ENCODE results near the gene PEX11B. TPM values are rescaled to one million over a fixed set of nuclear protein-coding genes. Genes with fewer than 3 reads are reported as not detected.

Gene PEX11B
- total RNA-seq, 1 experiment from 2014 or later = 16.1 TPM

DNA sequence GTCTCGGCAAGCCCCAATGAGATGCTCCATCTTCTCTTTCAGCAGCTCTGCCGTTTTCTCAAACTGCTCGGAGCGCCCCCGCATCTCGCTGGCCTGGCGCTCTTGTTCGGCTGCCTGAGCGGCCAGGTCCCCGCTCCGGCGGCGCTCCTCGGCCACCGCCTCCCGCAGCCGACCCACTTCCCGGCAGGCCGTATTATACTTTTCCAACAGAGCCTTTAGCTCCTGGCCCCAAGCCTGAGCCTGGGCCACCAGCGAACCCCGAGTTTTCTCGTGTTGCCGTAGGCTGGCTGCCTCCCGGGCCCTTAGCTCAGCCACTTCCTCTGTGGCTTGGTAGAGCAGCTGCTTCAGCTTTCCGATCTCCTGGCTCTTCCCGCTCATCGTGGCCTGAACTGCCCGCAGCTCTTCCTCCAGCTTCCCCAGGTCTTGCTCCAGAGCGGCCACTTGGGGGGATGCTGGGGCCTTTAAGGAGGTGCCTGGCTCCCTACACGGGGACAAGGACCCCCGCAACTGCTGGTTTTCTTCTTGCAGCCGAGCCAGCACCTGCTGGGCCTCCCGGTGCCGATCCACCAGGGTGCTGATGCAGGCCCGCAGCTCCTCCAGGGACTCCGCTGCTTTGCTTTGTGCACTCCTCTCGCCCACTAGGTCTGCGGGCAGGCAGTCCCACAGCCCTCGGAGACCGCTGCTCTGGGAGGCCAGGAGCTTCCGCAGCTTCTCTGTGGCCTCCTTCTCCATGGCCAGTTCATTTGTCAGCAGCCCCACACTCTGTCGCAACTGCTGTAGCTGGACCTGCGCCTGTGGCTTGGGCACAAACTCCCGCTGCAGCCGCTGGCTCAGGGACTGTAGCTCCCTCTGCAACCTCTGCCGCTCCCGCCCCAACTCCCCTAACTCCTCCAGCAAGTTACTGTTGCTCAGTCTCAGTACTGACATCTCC lies 46.3 kb downstream of the PEX11B start:
- no peak for DNase-seq
- Mint-ChIP-seq H3K27me3 (ENCODE audit: insufficient read depth, unreplicated experiment) (no peaks in the 10 kb centered on the region), H3K4me1 (ENCODE audit: low read depth, unreplicated experiment) (no peaks in the 10 kb centered on the region), H3K9me3 (ENCODE audit: unreplicated experiment) (no peaks in the 10 kb centered on the region), H3K27ac (ENCODE audit: unreplicated experiment) (no peak overlapping the region), H3K36me3 (ENCODE audit: insufficient read depth, unreplicated experiment) (no peaks in the 10 kb centered on the region), H3K4me3 (ENCODE audit: unreplicated experiment) (no peak overlapping the region)
- Histone ChIP-seq H3K9me3 (no peaks in the 10 kb centered on the region), H3K4me1 (peaks cover 13% of the 10 kb centered on the region), H3K36me3 (ENCODE audit: control insufficient read depth, insufficient read depth, low read length) (no peaks in the 10 kb centered on the region), H3K4me3 (ENCODE audit: low read depth, low read length) (no peak overlapping the region), H3K27me3 (replicated peaks; ENCODE audit: control insufficient read depth, insufficient read depth, low read length) (no peaks in the 10 kb centered on the region)
- CTCF ChIA-PET = no interaction called here
- TF ChIP-seq, protein P1, sequence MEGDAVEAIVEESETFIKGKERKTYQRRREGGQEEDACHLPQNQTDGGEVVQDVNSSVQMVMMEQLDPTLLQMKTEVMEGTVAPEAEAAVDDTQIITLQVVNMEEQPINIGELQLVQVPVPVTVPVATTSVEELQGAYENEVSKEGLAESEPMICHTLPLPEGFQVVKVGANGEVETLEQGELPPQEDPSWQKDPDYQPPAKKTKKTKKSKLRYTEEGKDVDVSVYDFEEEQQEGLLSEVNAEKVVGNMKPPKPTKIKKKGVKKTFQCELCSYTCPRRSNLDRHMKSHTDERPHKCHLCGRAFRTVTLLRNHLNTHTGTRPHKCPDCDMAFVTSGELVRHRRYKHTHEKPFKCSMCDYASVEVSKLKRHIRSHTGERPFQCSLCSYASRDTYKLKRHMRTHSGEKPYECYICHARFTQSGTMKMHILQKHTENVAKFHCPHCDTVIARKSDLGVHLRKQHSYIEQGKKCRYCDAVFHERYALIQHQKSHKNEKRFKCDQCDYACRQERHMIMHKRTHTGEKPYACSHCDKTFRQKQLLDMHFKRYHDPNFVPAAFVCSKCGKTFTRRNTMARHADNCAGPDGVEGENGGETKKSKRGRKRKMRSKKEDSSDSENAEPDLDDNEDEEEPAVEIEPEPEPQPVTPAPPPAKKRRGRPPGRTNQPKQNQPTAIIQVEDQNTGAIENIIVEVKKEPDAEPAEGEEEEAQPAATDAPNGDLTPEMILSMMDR (IDR thresholded peaks at IDR 0.05; ENCODE audit: insufficient read depth in 1 of 2, low read depth in 1 of 2, low read length in 1 of 2, severe bottlenecking in 1 of 2, unreplicated experiment in 1 of 2) = no peak
- POLR2A ChIA-PET = interaction anchor here (1.2 kb wide), 1 partner anchor 10 kb away, joined by 3 read pairs; no protein-coding TSS in a partner anchor
- intact Hi-C loops (cut with micrococcal nuclease; ENCODE audit: unreplicated experiment) = no loop called here
- BruUV-seq (replicated peaks) = no TSS peak

DNA sequence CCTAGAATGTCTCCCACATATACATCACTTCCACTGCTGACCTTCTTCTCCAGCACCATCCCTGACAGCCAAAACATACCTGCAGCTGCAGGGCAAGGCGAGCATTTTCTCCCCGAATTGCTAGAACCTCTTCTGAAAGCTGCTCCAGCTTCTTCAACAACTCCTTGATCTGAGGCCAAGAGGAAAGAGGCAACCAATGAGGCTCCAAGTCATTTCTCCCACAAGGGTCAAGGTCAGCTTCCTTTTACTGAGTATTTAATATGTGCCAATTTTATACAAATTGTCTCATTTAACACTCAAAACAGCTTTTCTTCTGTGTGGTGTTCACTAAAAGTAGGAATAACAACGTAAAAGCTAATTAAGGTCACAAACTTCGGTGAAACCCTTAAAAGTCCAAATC lies 50.3 kb downstream of the PEX11B start:
- no peaks in the 10 kb centered on the region for H3K36me3 ChIP-seq (ENCODE audit: control insufficient read depth, insufficient read depth, low read length)
- H3K27me3 ChIP-seq (replicated peaks; ENCODE audit: control insufficient read depth, insufficient read depth, low read length) = no peaks in the 10 kb centered on the region
- TF ChIP-seq, protein P1 (IDR thresholded peaks at IDR 0.05; ENCODE audit: insufficient read depth in 1 of 2, low read depth in 1 of 2, low read length in 1 of 2, severe bottlenecking in 1 of 2, unreplicated experiment in 1 of 2) = no peak
- POLR2A ChIA-PET = no interaction called here
- Mint-ChIP-seq H3K36me3 (ENCODE audit: insufficient read depth, unreplicated experiment) (no peaks in the 10 kb centered on the region), H3K4me3 (ENCODE audit: unreplicated experiment) (no peak overlapping the region), H3K4me1 (ENCODE audit: low read depth, unreplicated experiment) (no peaks in the 10 kb centered on the region), H3K27ac (ENCODE audit: unreplicated experiment) (no peak overlapping the region), H3K27me3 (ENCODE audit: insufficient read depth, unreplicated experiment) (peaks cover 3% of the 10 kb centered on the region), H3K9me3 (ENCODE audit: unreplicated experiment) (no peaks in the 10 kb centered on the region)
- CTCF ChIA-PET = no interaction called here
- DNase-seq = no peak
- no TSS peak for BruUV-seq (replicated peaks)
- H3K9me3 ChIP-seq = no peaks in the 10 kb centered on the region
- H3K4me3 ChIP-seq (ENCODE audit: low read depth, low read length) = no peak overlapping the region
- intact Hi-C loops (cut with micrococcal nuclease; ENCODE audit: unreplicated experiment) = no loop called here
- H3K4me1 ChIP-seq = peaks cover 11% of the 10 kb centered on the region; the same call in 1 of the 2 replicates

DNA sequence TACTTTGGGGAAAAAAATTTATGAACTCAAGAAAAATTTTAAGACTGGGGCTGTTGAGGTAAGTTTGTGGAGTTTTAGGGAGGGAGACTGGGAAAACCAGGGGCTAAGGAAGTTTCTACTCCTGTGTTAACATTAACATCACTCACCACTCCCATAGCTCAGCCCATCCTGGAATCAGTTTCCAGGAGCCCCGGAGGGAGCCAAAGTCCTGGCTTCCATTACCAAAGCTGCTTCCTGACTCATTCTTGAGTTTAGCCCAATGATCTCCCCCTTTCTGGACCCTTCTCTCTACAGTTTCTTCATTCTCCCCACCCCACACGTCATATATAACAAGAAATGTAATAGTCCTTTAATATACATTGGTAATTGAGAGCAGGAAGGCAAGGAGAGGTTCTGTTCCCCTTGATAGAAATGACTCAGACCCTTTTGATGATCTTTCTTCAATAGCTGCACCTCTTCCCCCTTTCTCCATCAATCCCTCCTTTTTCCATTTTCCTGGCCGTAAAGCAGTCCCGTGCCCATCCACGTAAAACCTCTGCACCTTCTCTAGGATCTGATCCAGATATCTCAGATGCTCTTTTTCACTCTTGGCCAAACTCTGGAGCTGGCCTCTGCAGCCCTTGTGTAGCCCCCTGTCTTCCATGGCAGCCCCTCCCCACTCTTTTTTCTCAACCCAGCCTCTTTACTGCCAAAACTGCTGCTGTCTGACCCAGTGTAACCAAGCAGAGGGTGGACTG lies 55.1 kb downstream of the PEX11B start:
- TF ChIP-seq, protein P1 (IDR thresholded peaks at IDR 0.05; ENCODE audit: insufficient read depth in 1 of 2, low read depth in 1 of 2, low read length in 1 of 2, severe bottlenecking in 1 of 2, unreplicated experiment in 1 of 2) = no peak
- Histone ChIP-seq H3K27me3 (replicated peaks; ENCODE audit: control insufficient read depth, insufficient read depth, low read length) (no peaks in the 10 kb centered on the region), H3K9me3 (no peaks in the 10 kb centered on the region), H3K36me3 (ENCODE audit: control insufficient read depth, insufficient read depth, low read length) (no peaks in the 10 kb centered on the region), H3K4me3 (ENCODE audit: low read depth, low read length) (no peak overlapping the region), H3K4me1 (peaks cover 3% of the 10 kb centered on the region; the same call in 1 of the 2 replicates)
- no peak overlapping the region for H3K4me3 Mint-ChIP-seq (ENCODE audit: unreplicated experiment)
- peaks cover 3% of the 10 kb centered on the region for H3K27me3 Mint-ChIP-seq (ENCODE audit: insufficient read depth, unreplicated experiment)
- H3K4me1 Mint-ChIP-seq (ENCODE audit: low read depth, unreplicated experiment) = peaks cover under 1% of the 10 kb centered on the region
- BruUV-seq (replicated peaks) = no TSS peak
- ChIA-PET POLR2A (interaction anchor here (0.9 kb wide), 1 partner anchor 9 kb away, joined by 3 read pairs; no protein-coding TSS in a partner anchor), CTCF (interaction anchor here (0.6 kb wide), 1 partner anchor 64 kb away, joined by 3 read pairs; no protein-coding TSS in a partner anchor)
- H3K9me3 Mint-ChIP-seq (ENCODE audit: unreplicated experiment) = no peaks in the 10 kb centered on the region
- no peak overlapping the region for H3K27ac Mint-ChIP-seq (ENCODE audit: unreplicated experiment)
- peaks cover 9% of the 10 kb centered on the region for H3K36me3 Mint-ChIP-seq (ENCODE audit: insufficient read depth, unreplicated experiment)
- DNase-seq = no peak
- intact Hi-C loops (cut with micrococcal nuclease; ENCODE audit: unreplicated experiment) = no loop called here

All from Caco-2 (cell line).